H1 (cell line): Measurements from ENCODE around the gene HMCN1. TPM values are rescaled to one million over a fixed set of nuclear protein-coding genes. Genes with fewer than 3 reads are reported as not detected.

Experiments
- CTCF ChIA-PET: fragments of 300-600 bp; sonication (Branson Sonifier 250); formaldehyde crosslinking; loops from one replicate; lab custom pipeline; 2021; ENCODE audit not compliant: partially characterized antibody; lab: Charles Lee
- POLR2A ChIA-PET: fragments of 300-600 bp; sonication (Branson Sonifier 250); formaldehyde crosslinking; loops from one replicate; lab custom pipeline; 2021; ENCODE audit warnings: inconsistent platforms; ENCODE audit not compliant: partially characterized antibody; lab: Charles Lee
- DNase-seq, 2 experiments: peaks; one replicate each; pipeline versions ENCODE4 v3.0.0 to v3.0.0-alpha.2; 2010 to 2022; ENCODE audit warnings: low spot score in 2 of 2, low read depth in 1 of 2, mixed read lengths in 1 of 2
- FAIRE-seq: peaks from 2 replicates; lab custom pipeline; 2011; peaks lifted over from hg19 to GRCh38; lab: Jason Lieb, UNC
- H2AFZ ChIP-seq: 2 replicates; pipeline ENCODE4 v1.8.1; 2012; ENCODE audit warnings: low read length, inconsistent platforms
- H2AK5ac ChIP-seq: 2 replicates; pipeline ENCODE4 v1.6.1; 2013; ENCODE audit warnings: low read depth, low read length
- H2BK120ac ChIP-seq: replicated peaks from 2 replicates; pipeline ENCODE3; 2013; ENCODE audit warnings: low read depth, low read length, inconsistent platforms
- H2BK12ac ChIP-seq: 2 replicates; pipeline ENCODE4 v1.6.1; 2013; ENCODE audit warnings: low read depth, low read length
- H2BK15ac ChIP-seq: 2 replicates; pipeline ENCODE4 v1.6.1; 2013; ENCODE audit warnings: low read length
- H2BK20ac ChIP-seq: 2 replicates; pipeline ENCODE4 v1.6.1; 2013; ENCODE audit warnings: low read length
- H2BK5ac ChIP-seq: 2 replicates; pipeline ENCODE4 v1.6.1; 2013; ENCODE audit warnings: low read depth, low read length
- H3K14ac ChIP-seq: 2 replicates; pipeline ENCODE4 v1.6.1; 2013; ENCODE audit warnings: inconsistent platforms; ENCODE audit not compliant: insufficient read length
- H3K18ac ChIP-seq: 2 replicates; pipeline ENCODE4 v1.6.1; 2013; ENCODE audit warnings: low read length; ENCODE audit errors: extremely low read depth
- H3K23ac ChIP-seq: 2 replicates; pipeline ENCODE4 v1.6.1; 2013; ENCODE audit warnings: inconsistent platforms; ENCODE audit not compliant: insufficient read length
- H3K23me2 ChIP-seq: 2 replicates; pipeline ENCODE4 v1.6.1; 2013; ENCODE audit warnings: low read depth, low read length
- H3K27ac ChIP-seq: 2 replicates; pipeline ENCODE4 v1.6.1; 2011; ENCODE audit warnings: low read depth, low read length, inconsistent platforms
- H3K27me3 ChIP-seq, 4 experiments: replicated peaks in 1 of 4; 1 replicate in 1 of 4; 2 replicates in 3 of 4; pipeline versions ENCODE4 v1.6.1 to v1.8.1; 2011 to 2013; ENCODE audit warnings: low read length in 3 of 4, mild to moderate bottlenecking in 3 of 4, inconsistent platforms in 2 of 4, mixed read lengths in 2 of 4, moderate library complexity in 1 of 4; ENCODE audit not compliant: control insufficient read depth in 3 of 4, insufficient read depth in 3 of 4; ENCODE audit errors: extremely low read depth in 1 of 4
- H3K36me3 ChIP-seq, 4 experiments: 2 replicates each; pipeline versions ENCODE4 v1.6.1 to v1.8.1; 2011 to 2013; ENCODE audit warnings: mild to moderate bottlenecking in 4 of 4, low read length in 3 of 4, moderate library complexity in 2 of 4, control low read depth in 1 of 4, inconsistent platforms in 1 of 4; ENCODE audit not compliant: insufficient read depth in 4 of 4, control insufficient read depth in 2 of 4
- H3K4ac ChIP-seq: replicated peaks from 2 replicates; pipeline ENCODE3; 2013; ENCODE audit warnings: low read length, low read depth, mixed read lengths, inconsistent platforms; ENCODE audit not compliant: insufficient read length
- H3K4me1 ChIP-seq, 4 experiments: replicated peaks in 1 of 4; 1 replicate in 1 of 4; 2 replicates in 3 of 4; pipeline versions ENCODE4 v1.6.1 to v1.8.1; 2011 to 2013; ENCODE audit warnings: low read length in 3 of 4, inconsistent platforms in 2 of 4, mixed read lengths in 1 of 4; ENCODE audit not compliant: insufficient read depth in 4 of 4, control insufficient read depth in 3 of 4
- H3K4me2 ChIP-seq, 2 experiments: 2 replicates each; pipeline versions ENCODE4 v1.6.1 to v1.8.1; 2011 to 2013; ENCODE audit warnings: low read depth in 2 of 2, low read length in 2 of 2, control low read depth in 1 of 2, inconsistent platforms in 1 of 2, mild to moderate bottlenecking in 1 of 2; ENCODE audit not compliant: insufficient read depth in 1 of 2
- H3K4me3 ChIP-seq, 4 experiments: fragments of 200-600, 300-600 bp in 1 of 4; sonication (generic), shearing (Covaris generic), sonication (Bioruptor Twin) in 1 of 4; 2 replicates each; pipeline versions ENCODE4 v1.5.1 to v1.8.1; 2011 to 2016; ENCODE audit warnings: low read length in 4 of 4, low read depth in 3 of 4, control low read depth in 2 of 4, inconsistent platforms in 2 of 4, mild to moderate bottlenecking in 2 of 4, mixed read lengths in 1 of 4, moderate library complexity in 1 of 4; ENCODE audit not compliant: insufficient read depth in 2 of 4; ENCODE audit errors: extremely low read depth in 1 of 4
- H3K56ac ChIP-seq: replicated peaks from 2 replicates; pipeline ENCODE3; 2013; ENCODE audit warnings: low read depth, mild to moderate bottlenecking, mixed read lengths, low read length, inconsistent platforms; ENCODE audit not compliant: insufficient read length
- H3K79me1 ChIP-seq: 2 replicates; pipeline ENCODE4 v1.6.1; 2013; ENCODE audit warnings: low read depth, low read length, control low read depth
- H3K79me2 ChIP-seq, 2 experiments: 2 replicates each; pipeline versions ENCODE4 v1.6.1 to v1.8.1; 2012 to 2013; ENCODE audit warnings: low read length in 2 of 2, mild to moderate bottlenecking in 2 of 2, inconsistent platforms in 1 of 2; ENCODE audit not compliant: insufficient read depth in 2 of 2, control insufficient read depth in 1 of 2
- H3K9ac ChIP-seq, 4 experiments: replicated peaks in 1 of 4; 1 replicate in 1 of 4; 2 replicates in 3 of 4; pipeline versions ENCODE4 v1.6.1 to v1.8.1; 2011 to 2013; ENCODE audit warnings: low read depth in 3 of 4, low read length in 3 of 4, control low read depth in 2 of 4, mild to moderate bottlenecking in 2 of 4, moderate library complexity in 2 of 4, inconsistent platforms in 1 of 4; ENCODE audit errors: extremely low read depth in 1 of 4
- H3K9me3 ChIP-seq, 2 experiments: 2 replicates each; pipeline versions ENCODE4 v1.6.1 to v1.8.1; 2012 to 2013; ENCODE audit warnings: mild to moderate bottlenecking in 2 of 2, moderate library complexity in 2 of 2, control low read depth in 1 of 2, inconsistent platforms in 1 of 2, low read depth in 1 of 2, low read length in 1 of 2, mixed read lengths in 1 of 2; ENCODE audit not compliant: insufficient read depth in 2 of 2
- H4K20me1 ChIP-seq, 2 experiments: replicated peaks in 1 of 2; 2 replicates each; pipeline versions ENCODE3 to v1.8.1; 2011 to 2013; ENCODE audit warnings: inconsistent platforms in 2 of 2, low read length in 2 of 2, mild to moderate bottlenecking in 1 of 2; ENCODE audit not compliant: insufficient read depth in 2 of 2, control insufficient read depth in 1 of 2
- H4K5ac ChIP-seq: 2 replicates; pipeline ENCODE4 v1.6.1; 2013; ENCODE audit warnings: low read length, low read depth, mixed read lengths, inconsistent platforms; ENCODE audit not compliant: insufficient read length
- H4K8ac ChIP-seq: 2 replicates; pipeline ENCODE4 v1.8.0; 2013; ENCODE audit warnings: mild to moderate bottlenecking, moderate library complexity, low read length, inconsistent platforms; ENCODE audit not compliant: insufficient read depth; ENCODE audit errors: extremely low read depth
- H4K91ac ChIP-seq: replicated peaks from 2 replicates; pipeline ENCODE3; 2013; ENCODE audit warnings: low read length, mixed read lengths, inconsistent platforms; ENCODE audit not compliant: insufficient read length
- GTF2F1 ChIP-seq: IDR thresholded peaks from 2 replicates; pipeline ENCODE4 v1.6.1; 2012; ENCODE audit warnings: low read depth, low read length, improper control_type of control experiment, borderline replicate concordance
- SIN3A ChIP-seq, 2 experiments: IDR thresholded peaks in 1 of 2; conservative IDR thresholded peaks in 1 of 2; 2 replicates each; pipeline ENCODE4 v1.6.1; 2011 to 2012; ENCODE audit warnings: low read length in 2 of 2, improper control_type of control experiment in 1 of 2, low read depth in 1 of 2, mild to moderate bottlenecking in 1 of 2
- SP1 ChIP-seq: IDR thresholded peaks from 2 replicates; pipeline ENCODE4 v1.6.1; 2011; ENCODE audit warnings: low read depth, low read length
- SP4 ChIP-seq: IDR thresholded peaks from 2 replicates; pipeline ENCODE4 v1.6.1; 2012; ENCODE audit warnings: low read length, inconsistent platforms
- WGBS, 2 experiments: shearing (Covaris generic) in 1 of 2; methylation state at CpG; one replicate each; pipeline versions ENCODE4 v1.1.6 to v1.1.7; 2013 to 2015; ENCODE audit warnings: low lambda C conversion rate in 2 of 2, mixed read lengths in 2 of 2, inconsistent platforms in 1 of 2, low coverage in 1 of 2, missing lambda C conversion rate in 1 of 2; ENCODE audit not compliant: insufficient replicate concordance in 2 of 2, insufficient coverage in 1 of 2, insufficient read length in 1 of 2; ENCODE audit errors: extremely low coverage in 1 of 2, missing lambda C conversion rate in 1 of 2; 5-methylcytosine and 5-hydroxymethylcytosine counted together
- polyA plus RNA-seq, 7 experiments: library from polyadenylated mRNA; depleted of rRNA in 3 of 7; stranded (reverse) in 5 of 7; unstranded in 2 of 7; fragments of >200 nt in 5 of 7; fragments of 200-250 nt in 2 of 7; gene quantifications; 1 replicate in 5 of 7; 2 replicates in 1 of 7; 4 replicates in 1 of 7; pipeline versions ENCODE4 v1.2.1 to v1.2.3, GENCODE V29; 2011 to 2013; ENCODE audit warnings: missing spikeins in 2 of 7, mixed read lengths in 2 of 7
- total RNA-seq: library from RNA; stranded (reverse); fragmentation: NEBNext Ultra II Directional; extraction: Animal tissue kit (Norgen Biotek cat#: 25700); gene quantifications from 2 replicates; pipeline ENCODE4 v1.2.1, GENCODE V29; 2021

The HMCN1 gene
- total and polyA plus RNA-seq, 2 of the 8 experiments (the other 6 are each of a cell fraction or from before 2014, with no cell fraction given) = 13.8 to 14.6 TPM

- no peaks in the 10 kb centered on the region for H3K23me2 ChIP-seq
- H4K5ac ChIP-seq = no peak overlapping the region
- no peak overlapping the region for H3K18ac ChIP-seq
- no peak overlapping the region for H3K23ac ChIP-seq
- ChIA-PET POLR2A (no interaction called here), CTCF (interaction anchor here (1.6 kb wide), 1 partner anchor 10 kb away, joined by 3 read pairs; no protein-coding TSS in a partner anchor)
- no peaks in the 10 kb centered on the region for H3K79me2 ChIP-seq
- no peaks in the 10 kb centered on the region for H3K9me3 ChIP-seq
- no peak overlapping the region for H3K4ac ChIP-seq
- H2AK5ac ChIP-seq = no peak overlapping the region
- no peak overlapping the region for H3K4me3 ChIP-seq
- H2AFZ ChIP-seq = no peak overlapping the region
- H2BK12ac ChIP-seq = no peak overlapping the region
- no peak for TF ChIP-seq GTF2F1
- TF ChIP-seq SP4 = no peak
- peak; percentile 78; the same call in 1 of the 2 replicates for TF ChIP-seq SP1
- TF ChIP-seq SIN3A (conservative IDR thresholded peaks at IDR 0.05 in 1 of 2, IDR thresholded peaks at IDR 0.05 in 1 of 2; ENCODE audit: low read depth in 1 of 2, low read length in 2 of 2) = 0 out of 4 replicates have a peak, but pooled peaks of 1 of the 2 experiments have one; percentile 57
- no peaks in the 10 kb centered on the region for H3K27me3 ChIP-seq
- no peaks in the 10 kb centered on the region for H3K36me3 ChIP-seq
- peaks cover 0 to 13% (median 4%) of the 10 kb centered on the region in 4 experiments; a peak in 4 of 7 replicates for H3K4me1 ChIP-seq
- no peaks in the 10 kb centered on the region for H4K20me1 ChIP-seq
- no peak for DNase-seq
- no peak overlapping the region for H2BK120ac ChIP-seq
- H3K4me2 ChIP-seq = no peak overlapping the region
- no peak overlapping the region for H3K9ac ChIP-seq
- H3K14ac ChIP-seq = no peak overlapping the region
- H4K91ac ChIP-seq = no peak overlapping the region
- no peak overlapping the region; the same call in 1 of the 2 replicates for H2BK20ac ChIP-seq
- no peak overlapping the region for H2BK15ac ChIP-seq
- no peak overlapping the region for H4K8ac ChIP-seq
- no peaks in the 10 kb centered on the region for H3K79me1 ChIP-seq
- whole genome bisulfite sequencing, 2 experiments = 94% methylated on average over 3 of the region's 3 CpGs; no CpG with 5 or more reads in 1 of the 2 experiments
- H3K27ac ChIP-seq = no peak overlapping the region
- no peak overlapping the region for H2BK5ac ChIP-seq
- no peak overlapping the region for H3K56ac ChIP-seq
- FAIRE-seq = peak; percentile 48
Measured at GRCh38 chr1:185917646-185918045, 183.5 kb downstream of the HMCN1 start.
